Neural progenitor cell (in vitro differentiated cells): ENCODE measurements around the gene SLX4. TPM values are rescaled to one million over a fixed set of nuclear protein-coding genes. Genes with fewer than 3 reads are reported as not detected.
"Not testable (repeated sequence)": the region's sequence is repeated elsewhere in the genome, so short reads cannot be mapped to it uniquely, and the experiment has no call there.

Experiments used
- DNase-seq: peaks from one replicate; pipeline ENCODE4 v3.0.0-alpha.2; 2016; ENCODE audit warnings: low spot score
- H2AFZ ChIP-seq: fragments of 200-600 bp; sonication (generic); replicated peaks from 2 replicates; pipeline ENCODE4 v1.6.1; 2016; ENCODE audit warnings: antibody characterized with exemption
- H3F3A ChIP-seq: fragments of 200-600 bp; sonication (generic); 2 replicates; pipeline ENCODE4 v1.6.1; 2016; ENCODE audit warnings: antibody characterized with exemption, low read depth
- H3K27ac ChIP-seq: fragments of 200-600 bp; sonication (generic); 2 replicates; pipeline ENCODE4 v1.5.1; 2016; ENCODE audit warnings: mild to moderate bottlenecking
- H3K27me3 ChIP-seq: fragments of 200-600 bp; sonication (generic); 2 replicates; pipeline ENCODE4 v1.6.1; 2016; ENCODE audit warnings: mild to moderate bottlenecking, moderate library complexity
- H3K36me3 ChIP-seq: fragments of 200-600 bp; sonication (generic); 2 replicates; pipeline ENCODE4 v1.5.1; 2016
- H3K4me1 ChIP-seq: fragments of 200-600 bp; sonication (generic); 2 replicates; pipeline ENCODE4 v1.6.1; 2016; ENCODE audit warnings: mixed run types
- H3K4me2 ChIP-seq: fragments of 200-600 bp; sonication (generic); 2 replicates; pipeline ENCODE4 v1.6.1; 2016
- H3K4me3 ChIP-seq: fragments of 200-600 bp; sonication (generic); 2 replicates; pipeline ENCODE4 v1.5.1; 2016
- H3K79me2 ChIP-seq: fragments of 200-600 bp; sonication (generic); 2 replicates; pipeline ENCODE4 v1.6.1; 2016; ENCODE audit warnings: low read depth
- H3K9ac ChIP-seq: fragments of 200-600 bp; sonication (generic); 2 replicates; pipeline ENCODE4 v1.6.1; 2016
- H3K9me3 ChIP-seq: fragments of 200-600 bp; sonication (generic); 2 replicates; pipeline ENCODE4 v1.5.1; 2016; ENCODE audit warnings: low read depth
- H4K20me1 ChIP-seq: fragments of 200-600 bp; sonication (generic); 2 replicates; pipeline ENCODE4 v1.6.1; 2016; ENCODE audit warnings: low read depth
- H3K27ac Mint-ChIP-seq: 3 replicates; pipeline ENCODE4 v1.8.0; 2021; ENCODE audit warnings: mixed read lengths
- H3K27me3 Mint-ChIP-seq: 2 replicates; pipeline ENCODE4 v1.8.0; 2022; ENCODE audit warnings: low read depth, mild to moderate bottlenecking, inconsistent platforms, moderate library complexity, mixed read lengths; ENCODE audit not compliant: insufficient read depth
- H3K36me3 Mint-ChIP-seq: 3 replicates; pipeline ENCODE4 v1.8.0; 2021; ENCODE audit warnings: mixed read lengths
- H3K4me1 Mint-ChIP-seq: 3 replicates; pipeline ENCODE4 v1.8.0; 2021; ENCODE audit warnings: mixed read lengths
- H3K4me3 Mint-ChIP-seq: 3 replicates; pipeline ENCODE4 v1.8.0; 2021; ENCODE audit warnings: mild to moderate bottlenecking, moderate library complexity, mixed read lengths
- H3K9me3 Mint-ChIP-seq: 3 replicates; pipeline ENCODE4 v1.8.0; 2020; ENCODE audit warnings: mixed read lengths
- EZH2 ChIP-seq: fragments of 200-600 bp; sonication (generic); IDR thresholded peaks from 2 replicates; pipeline ENCODE4 v1.6.1; 2017; ENCODE audit warnings: antibody characterized with exemption, mild to moderate bottlenecking, moderate library complexity
- EZH2phosphoT487 ChIP-seq: fragments of 200-600 bp; sonication (generic); IDR thresholded peaks from 2 replicates; pipeline ENCODE4 v1.6.1; 2017; ENCODE audit warnings: antibody characterized with exemption
- total RNA-seq: library from RNA; depleted of rRNA; stranded (reverse); fragments of >200 nt; gene quantifications from 2 replicates; pipeline ENCODE4 v1.2.3, GENCODE V29; 2015; ENCODE audit warnings: low replicate concordance
- TF ChIP-seq, protein P1 (sequence below): fragments of 200-600 bp; sonication (generic); IDR thresholded peaks from 2 replicates; pipeline ENCODE4 v1.5.1; 2017; ENCODE audit warnings: antibody characterized with exemption, mild to moderate bottlenecking

The SLX4 gene
- total RNA-seq, 1 donor from 2014 or later = 7.7 TPM

DNA sequence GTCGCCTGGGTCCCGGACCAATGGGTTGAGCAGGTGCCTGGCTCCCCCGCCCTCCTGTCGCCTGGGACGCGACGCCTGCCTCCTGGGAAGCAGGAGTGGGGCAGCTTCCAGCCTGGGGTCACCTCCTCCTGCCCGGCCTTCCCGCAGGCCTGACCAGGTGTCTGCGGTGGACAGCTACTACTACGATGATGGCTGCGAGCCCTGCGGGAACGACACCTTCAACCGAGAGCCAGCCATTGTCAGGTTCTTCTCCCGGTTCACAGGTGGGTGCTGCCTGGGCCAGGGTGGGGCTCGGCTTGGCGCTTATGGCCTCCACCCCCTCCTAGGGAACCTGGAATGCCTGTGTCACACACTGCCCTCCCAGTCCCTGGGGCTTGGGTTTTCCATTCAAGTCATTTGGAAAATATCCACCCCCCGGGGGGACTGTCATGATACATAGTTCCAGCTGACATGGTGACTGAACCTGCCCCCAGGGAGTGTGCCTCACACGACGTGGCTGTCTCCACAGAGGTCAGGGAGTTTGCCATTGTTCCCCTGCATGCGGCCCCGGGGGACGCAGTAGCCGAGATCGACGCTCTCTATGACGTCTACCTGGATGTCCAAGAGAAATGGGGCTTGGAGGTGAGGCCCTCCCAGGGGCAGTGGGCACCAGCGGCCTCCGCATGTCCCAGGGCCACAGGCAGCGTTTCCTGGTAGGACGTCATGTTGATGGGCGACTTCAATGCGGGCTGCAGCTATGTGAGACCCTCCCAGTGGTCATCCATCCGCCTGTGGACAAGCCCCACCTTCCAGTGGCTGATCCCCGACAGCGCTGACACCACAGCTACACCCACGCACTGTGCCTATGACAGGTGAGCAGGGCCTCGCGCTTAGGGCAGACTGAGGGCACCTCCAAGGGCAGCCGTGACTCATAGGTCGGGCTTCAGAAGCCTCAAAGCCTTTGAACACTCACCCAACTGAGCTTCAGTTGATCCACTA is 45.4 kb upstream of the SLX4 start:
- H3K4me3 Mint-ChIP-seq = no peak overlapping the region
- no peak overlapping the region for H3K27ac Mint-ChIP-seq

DNA sequence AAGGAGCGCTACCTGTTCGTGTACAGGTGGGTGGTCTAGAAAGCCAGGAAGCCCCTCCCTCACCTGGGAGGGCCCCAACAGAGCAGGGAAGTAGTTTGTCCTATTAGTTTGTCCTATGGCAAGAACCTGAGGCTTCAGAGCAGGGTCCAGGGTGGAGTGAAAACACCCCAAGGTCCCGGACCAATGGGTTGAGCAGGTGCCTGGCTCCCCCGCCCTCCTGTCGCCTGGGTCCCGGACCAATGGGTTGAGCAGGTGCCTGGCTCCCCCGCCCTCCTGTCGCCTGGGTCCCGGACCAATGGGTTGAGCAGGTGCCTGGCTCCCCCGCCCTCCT is 44.7 kb upstream of the SLX4 start:
- not testable (repeated sequence) for H3K4me1 Mint-ChIP-seq, H3K9me3 ChIP-seq, H3K36me3 ChIP-seq, H3K9ac ChIP-seq, H3K27me3 Mint-ChIP-seq, H3K79me2 ChIP-seq, H3K4me3 Mint-ChIP-seq, H3K27ac ChIP-seq, H3K27ac Mint-ChIP-seq, H3K4me1 ChIP-seq, H3F3A ChIP-seq, H3K4me3 ChIP-seq, H2AFZ ChIP-seq, H3K9me3 Mint-ChIP-seq, H3K4me2 ChIP-seq, H3K27me3 ChIP-seq, DNase-seq
- H3K36me3 Mint-ChIP-seq = peaks cover 19% of the 10 kb centered on the region
- H4K20me1 ChIP-seq = peaks cover 20% of the 10 kb centered on the region

More for the DNA sequence above, 45.4 kb upstream of the SLX4 start:
- no peak overlapping the region for H3K4me3 ChIP-seq
- no peak for DNase-seq
- peaks cover 4% of the 10 kb centered on the region for H3F3A ChIP-seq
- no peaks in the 10 kb centered on the region for H3K9me3 ChIP-seq
- no peak for TF ChIP-seq EZH2phosphoT487
- no peak for TF ChIP-seq EZH2
- TF ChIP-seq, protein P1, sequence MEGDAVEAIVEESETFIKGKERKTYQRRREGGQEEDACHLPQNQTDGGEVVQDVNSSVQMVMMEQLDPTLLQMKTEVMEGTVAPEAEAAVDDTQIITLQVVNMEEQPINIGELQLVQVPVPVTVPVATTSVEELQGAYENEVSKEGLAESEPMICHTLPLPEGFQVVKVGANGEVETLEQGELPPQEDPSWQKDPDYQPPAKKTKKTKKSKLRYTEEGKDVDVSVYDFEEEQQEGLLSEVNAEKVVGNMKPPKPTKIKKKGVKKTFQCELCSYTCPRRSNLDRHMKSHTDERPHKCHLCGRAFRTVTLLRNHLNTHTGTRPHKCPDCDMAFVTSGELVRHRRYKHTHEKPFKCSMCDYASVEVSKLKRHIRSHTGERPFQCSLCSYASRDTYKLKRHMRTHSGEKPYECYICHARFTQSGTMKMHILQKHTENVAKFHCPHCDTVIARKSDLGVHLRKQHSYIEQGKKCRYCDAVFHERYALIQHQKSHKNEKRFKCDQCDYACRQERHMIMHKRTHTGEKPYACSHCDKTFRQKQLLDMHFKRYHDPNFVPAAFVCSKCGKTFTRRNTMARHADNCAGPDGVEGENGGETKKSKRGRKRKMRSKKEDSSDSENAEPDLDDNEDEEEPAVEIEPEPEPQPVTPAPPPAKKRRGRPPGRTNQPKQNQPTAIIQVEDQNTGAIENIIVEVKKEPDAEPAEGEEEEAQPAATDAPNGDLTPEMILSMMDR = no peak
- H3K79me2 ChIP-seq = no peaks in the 10 kb centered on the region
- no peak overlapping the region for H2AFZ ChIP-seq
- H3K4me2 ChIP-seq = no peak overlapping the region
- no peak overlapping the region for H3K27ac ChIP-seq
- peaks cover 20% of the 10 kb centered on the region for H4K20me1 ChIP-seq
- no peak overlapping the region for H3K9ac ChIP-seq
- Mint-ChIP-seq H3K4me1 (peaks cover 5% of the 10 kb centered on the region), H3K9me3 (no peaks in the 10 kb centered on the region), H3K27me3 (peaks cover 8% of the 10 kb centered on the region), H3K36me3 (peaks cover 22% of the 10 kb centered on the region)
- no peaks in the 10 kb centered on the region for H3K27me3 ChIP-seq
- no peaks in the 10 kb centered on the region for H3K36me3 ChIP-seq
- no peaks in the 10 kb centered on the region for H3K4me1 ChIP-seq

DNA sequence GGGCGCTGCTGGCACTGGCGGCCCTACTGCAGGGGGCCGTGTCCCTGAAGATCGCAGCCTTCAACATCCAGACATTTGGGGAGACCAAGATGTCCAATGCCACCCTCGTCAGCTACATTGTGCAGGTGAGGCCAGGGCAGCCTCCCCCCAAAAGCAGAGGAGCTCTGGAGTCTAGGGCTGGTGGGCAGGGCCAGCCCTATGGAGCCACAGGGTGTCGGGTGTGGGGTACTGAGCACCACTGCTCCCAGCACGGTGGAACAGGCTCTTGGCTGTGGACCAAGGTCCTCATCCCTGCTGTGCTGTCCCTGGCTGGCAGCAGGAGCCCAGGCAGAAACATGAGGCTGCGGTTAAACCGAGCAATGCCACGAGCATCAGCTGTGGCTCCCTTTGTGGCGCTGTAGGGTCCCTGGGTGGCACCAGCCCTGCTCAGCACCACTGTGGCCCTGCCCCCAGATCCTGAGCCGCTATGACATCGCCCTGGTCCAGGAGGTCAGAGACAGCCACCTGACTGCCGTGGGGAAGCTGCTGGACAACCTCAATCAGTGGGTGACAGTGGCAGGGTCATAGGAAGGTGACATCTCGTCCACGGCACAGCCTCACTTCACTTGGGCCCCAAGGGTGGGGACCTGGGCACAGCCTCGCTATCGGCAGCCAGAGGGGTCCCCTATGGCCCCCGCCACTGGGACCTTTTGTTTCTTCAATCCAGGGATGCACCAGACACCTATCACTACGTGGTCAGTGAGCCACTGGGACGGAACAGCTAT is 44.2 kb upstream of the SLX4 start:
- peaks cover 20% of the 10 kb centered on the region for H4K20me1 ChIP-seq
- no peaks in the 10 kb centered on the region for H3K79me2 ChIP-seq
- no peak overlapping the region for H3K4me2 ChIP-seq
- H3K27ac Mint-ChIP-seq = no peak overlapping the region
- H3K4me3 ChIP-seq = no peak overlapping the region
- no peak overlapping the region for H2AFZ ChIP-seq
- peaks cover 8% of the 10 kb centered on the region for H3K27me3 Mint-ChIP-seq
- no peaks in the 10 kb centered on the region for H3K9me3 Mint-ChIP-seq
- no peaks in the 10 kb centered on the region for H3K36me3 ChIP-seq
- peaks cover 17% of the 10 kb centered on the region for H3K36me3 Mint-ChIP-seq
- TF ChIP-seq EZH2 (no peak), EZH2phosphoT487 (no peak)
- TF ChIP-seq, protein P1 = no peak
- no peaks in the 10 kb centered on the region for H3K27me3 ChIP-seq
- no peak overlapping the region for H3K4me3 Mint-ChIP-seq
- no peaks in the 10 kb centered on the region for H3K4me1 ChIP-seq
- no peaks in the 10 kb centered on the region for H3K9me3 ChIP-seq
- H3K4me1 Mint-ChIP-seq = peaks cover 5% of the 10 kb centered on the region
- DNase-seq = no peak
- peaks cover 4% of the 10 kb centered on the region for H3F3A ChIP-seq
- H3K27ac ChIP-seq = no peak overlapping the region
- H3K9ac ChIP-seq = no peak overlapping the region
